ENCODE results near the gene TFRC.
"Not testable (repeated sequence)": the region's sequence is repeated elsewhere in the genome, so short reads cannot be mapped to it uniquely, and the experiment has no call there.

GRCh38 chr3:196001240-196001639 is 80.7 kb downstream of the TFRC start:
- TF ChIP-seq, protein P1, sequence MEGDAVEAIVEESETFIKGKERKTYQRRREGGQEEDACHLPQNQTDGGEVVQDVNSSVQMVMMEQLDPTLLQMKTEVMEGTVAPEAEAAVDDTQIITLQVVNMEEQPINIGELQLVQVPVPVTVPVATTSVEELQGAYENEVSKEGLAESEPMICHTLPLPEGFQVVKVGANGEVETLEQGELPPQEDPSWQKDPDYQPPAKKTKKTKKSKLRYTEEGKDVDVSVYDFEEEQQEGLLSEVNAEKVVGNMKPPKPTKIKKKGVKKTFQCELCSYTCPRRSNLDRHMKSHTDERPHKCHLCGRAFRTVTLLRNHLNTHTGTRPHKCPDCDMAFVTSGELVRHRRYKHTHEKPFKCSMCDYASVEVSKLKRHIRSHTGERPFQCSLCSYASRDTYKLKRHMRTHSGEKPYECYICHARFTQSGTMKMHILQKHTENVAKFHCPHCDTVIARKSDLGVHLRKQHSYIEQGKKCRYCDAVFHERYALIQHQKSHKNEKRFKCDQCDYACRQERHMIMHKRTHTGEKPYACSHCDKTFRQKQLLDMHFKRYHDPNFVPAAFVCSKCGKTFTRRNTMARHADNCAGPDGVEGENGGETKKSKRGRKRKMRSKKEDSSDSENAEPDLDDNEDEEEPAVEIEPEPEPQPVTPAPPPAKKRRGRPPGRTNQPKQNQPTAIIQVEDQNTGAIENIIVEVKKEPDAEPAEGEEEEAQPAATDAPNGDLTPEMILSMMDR (IDR thresholded peaks at IDR 0.05; ENCODE audit: poor library complexity) = not testable (repeated sequence)
- not testable (repeated sequence) for TF ChIP-seq EZH2phosphoT487 (IDR thresholded peaks at IDR 0.05; ENCODE audit: low read depth, severe bottlenecking, unreplicated experiment)

Data from hepatocyte (in vitro differentiated cells).